NCI-H2196 treated with DMSO at 0.1 percent for 48 hours (cell line): ENCODE data around the gene TBX2.

Experiments used
- DNase-seq: peaks from one replicate; lab custom pipeline; 2025; ENCODE audit not compliant: unreplicated experiment; lab: John Stamatoyannopoulos, UW

TBX2 gene

DNA sequence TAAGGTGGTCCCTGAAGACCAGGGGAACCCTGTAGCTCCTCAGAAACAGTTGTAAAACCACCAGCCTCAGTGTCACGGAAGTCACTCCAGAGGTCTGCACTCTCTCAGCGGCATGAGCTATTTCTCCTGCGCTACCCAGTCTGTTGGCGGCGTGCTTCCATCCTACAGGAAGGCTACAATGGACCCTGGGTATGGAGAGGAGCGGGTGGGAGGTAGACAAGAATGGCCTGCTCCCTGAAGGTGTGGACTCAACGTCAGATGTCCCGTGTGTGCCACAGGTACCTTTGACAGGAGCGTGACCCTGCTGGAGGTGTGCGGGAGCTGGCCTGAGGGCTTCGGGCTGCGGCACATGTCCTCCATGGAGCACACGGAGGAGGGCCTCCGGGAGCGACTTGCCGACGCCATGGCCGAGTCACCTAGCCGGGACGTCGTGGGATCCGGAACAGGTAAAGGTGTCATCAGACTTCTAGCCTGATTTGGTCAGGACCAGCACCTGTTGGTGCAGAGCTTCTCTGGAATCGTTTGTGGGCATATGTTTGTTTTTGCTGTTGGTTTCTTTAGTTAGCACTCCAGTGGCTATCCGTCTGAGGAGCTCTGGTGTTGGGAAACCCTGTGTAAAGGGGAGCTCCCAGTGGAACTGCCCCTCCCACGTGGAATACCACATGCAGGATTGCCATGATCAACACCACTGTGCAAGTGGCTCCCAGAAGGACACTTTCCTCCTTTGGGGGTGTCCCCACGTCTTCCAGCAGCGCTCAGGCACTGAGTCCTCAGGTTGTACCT lies 31.4 kb upstream of the TBX2 start:
- DNase-seq, result no peak

DNA sequence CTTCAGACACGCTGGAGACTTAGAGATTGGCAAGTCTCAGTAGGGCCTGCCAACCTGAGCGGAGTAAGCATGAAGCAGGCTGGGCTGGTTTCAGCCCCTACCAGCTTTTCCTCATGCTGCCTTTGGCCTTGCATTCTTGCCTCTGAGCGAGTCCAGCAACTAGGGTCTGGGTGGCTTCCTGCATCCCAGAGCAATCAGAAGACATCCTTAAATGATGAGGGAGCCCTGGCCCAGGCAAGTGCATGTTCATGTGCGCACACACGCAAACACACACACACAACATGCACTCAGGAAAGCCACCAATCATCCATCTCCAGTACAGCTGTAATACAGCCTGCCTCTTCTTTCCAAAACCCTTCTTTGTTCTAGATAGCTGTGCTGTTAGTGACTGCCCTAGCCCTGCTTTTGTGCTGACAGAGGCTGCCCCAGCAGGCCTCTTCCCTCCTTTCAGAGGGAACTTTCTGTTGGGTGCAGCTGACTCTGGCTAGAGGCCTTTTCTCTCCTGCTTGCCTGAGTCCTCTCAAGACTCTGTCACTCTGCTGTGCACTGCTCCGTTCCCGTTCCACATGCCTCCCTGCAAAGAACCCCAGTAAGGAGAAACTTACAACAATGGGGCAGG lies 30.7 kb upstream of the TBX2 start:
- DNase-seq, result no peak

DNA sequence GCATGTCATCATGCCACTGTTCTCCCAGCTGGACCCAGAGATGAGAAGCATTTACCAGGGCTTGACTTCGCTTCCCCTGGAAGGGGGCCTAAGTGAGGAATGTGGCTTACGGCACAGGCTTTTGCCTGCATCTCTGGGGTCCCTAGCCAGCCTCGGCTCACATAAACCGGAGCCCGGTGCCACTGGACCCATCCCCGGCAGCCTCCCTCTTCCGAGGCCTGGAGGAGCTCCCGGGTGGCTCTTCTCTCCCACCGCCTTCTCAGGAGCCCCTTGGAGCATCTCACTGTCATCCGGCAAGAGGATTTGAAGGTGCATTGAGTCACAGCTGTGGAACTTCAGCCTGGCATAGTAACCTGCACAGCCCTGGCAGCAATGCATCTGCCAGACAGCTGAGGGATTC lies 29.9 kb upstream of the TBX2 start:
- no peak for DNase-seq

DNA sequence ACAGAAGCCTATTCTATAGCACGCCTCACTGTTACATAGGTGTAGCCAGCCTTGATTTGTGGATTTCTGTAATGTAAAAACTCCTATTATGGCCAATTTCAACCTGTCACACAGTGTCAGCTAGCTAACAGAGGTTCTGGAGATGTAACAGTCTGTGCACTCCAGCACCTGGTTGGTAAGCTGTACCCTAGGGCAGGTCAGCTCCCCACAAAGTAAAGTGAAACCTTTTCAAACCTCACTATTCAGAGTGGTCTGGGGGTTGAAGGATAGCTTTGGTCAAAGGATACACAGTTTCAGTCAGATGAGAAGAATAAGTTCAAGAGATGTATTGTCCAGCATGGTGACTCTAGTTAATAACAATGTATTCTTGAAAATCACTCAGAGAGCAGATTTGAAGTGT lies 28.5 kb upstream of the TBX2 start:
- DNase-seq, result no peak

DNA sequence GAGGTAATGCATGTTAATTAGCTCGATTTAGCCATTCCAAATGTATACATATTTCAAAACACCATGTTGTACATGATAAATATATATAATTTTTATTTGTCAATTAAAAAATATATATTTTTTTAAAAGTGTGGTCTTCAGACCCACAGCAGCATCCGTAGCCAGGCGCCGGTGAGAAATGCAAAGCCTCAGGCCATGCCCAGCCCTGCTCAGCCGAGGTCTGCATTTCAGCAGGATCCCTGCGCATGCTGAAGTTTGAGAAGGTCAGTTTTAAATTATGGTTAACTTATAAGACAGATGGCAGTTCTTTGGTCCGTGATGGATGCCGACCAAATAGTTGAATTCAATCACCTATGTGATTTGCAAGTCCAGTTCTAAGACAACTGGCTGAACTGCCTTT lies 28.0 kb upstream of the TBX2 start:
- DNase-seq, result no peak

DNA sequence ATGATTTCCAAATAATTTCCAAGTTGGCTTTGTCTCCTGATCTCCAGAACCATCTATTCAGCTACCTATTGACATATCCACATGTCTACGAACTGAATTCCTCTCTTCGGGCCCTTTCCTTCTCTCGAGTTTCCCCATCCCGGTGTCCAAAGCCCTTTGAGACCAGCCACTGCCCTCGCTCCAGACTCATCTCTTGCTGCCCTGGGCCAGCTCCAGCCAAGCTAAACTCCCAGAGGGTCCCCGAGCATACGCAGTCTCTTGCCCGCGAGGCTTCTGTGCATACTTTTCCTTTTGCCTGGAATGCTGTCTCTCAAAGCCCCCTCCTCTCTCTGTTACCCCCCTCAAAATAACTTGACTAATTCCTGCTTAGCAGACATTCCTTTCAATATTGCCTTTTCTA lies 27.2 kb upstream of the TBX2 start:
- no peak for DNase-seq

DNA sequence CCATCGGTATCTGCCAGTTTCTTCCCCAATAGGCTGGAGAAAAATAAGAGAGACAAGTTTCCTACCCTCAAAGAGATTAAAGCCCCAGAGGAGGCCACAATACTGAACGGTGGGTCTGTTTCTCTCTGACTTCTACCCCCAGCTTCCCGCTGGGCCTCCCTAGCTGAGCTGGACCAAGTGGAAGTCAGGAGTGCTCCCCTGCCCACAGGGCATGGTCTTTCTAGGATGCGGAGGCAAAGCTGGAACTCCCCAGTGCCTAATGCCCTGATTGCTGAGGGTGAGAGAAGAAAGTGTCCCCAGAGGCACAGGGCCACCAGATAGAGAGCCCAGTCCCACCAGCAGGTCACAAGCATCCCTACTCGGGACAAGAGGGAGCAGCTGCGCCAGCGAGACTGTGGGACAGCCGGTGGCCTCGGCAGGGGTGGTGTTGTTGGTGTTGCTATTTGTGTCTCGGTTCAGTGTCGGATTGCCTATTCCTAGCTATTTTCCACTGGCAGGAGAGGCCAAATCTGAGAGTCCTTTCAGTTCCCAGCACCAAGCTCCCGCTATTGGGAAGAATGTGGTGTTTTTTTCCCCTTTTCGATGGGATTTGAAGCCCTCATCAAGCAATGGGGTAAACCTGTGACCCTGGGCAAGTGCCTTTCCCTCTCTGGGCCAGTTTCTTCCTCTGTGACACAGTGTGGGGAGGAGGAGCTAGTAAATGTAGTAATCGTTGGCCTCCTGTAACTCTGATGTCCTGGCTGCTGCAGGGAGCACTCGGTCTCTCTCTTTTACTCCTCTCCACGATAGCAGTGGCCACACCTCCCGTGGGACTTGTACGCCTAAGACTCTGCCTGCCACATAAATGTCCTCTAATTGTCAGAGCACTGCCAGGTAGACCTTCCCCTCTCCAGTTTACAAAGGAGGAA lies 22.5 kb upstream of the TBX2 start:
- no peak for DNase-seq

DNA sequence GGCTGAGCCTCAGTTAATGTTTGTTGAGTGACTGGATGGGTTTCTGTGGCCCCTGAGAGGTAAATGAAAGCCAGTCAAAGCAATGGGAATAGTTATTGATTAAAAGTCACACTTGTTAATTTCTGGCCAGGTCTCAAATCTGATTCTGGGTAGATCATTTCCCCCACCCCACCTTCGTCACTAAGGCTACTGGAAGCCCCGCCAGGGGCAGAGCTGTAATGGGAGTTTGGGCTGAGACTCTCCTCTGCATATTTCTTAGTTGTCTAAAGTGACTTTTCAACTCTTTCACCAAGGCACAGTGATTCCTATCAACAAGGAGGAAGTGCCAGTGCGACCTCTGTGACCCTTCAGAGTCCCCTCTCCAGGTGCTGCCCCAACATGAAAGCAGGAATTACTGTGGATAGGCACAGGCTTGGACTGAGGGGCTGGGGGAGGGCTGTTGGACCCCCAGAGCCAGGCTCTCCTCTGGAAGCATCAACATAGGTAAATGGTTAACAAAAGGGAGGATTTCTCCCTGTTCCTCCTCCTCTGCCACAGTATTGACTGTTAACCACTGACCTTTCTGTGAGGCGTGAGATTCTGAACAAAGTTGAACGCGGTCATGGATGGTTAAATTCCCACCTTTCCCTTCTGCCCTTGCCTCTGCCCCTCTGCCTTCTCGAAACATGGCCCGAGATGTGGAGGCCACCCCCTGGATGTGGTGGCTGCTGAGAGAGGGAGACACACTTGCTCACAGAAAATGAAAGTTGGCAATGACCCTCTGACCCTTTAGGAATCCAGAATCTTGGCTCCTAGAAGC lies 20.8 kb upstream of the TBX2 start:
- no peak for DNase-seq

DNA sequence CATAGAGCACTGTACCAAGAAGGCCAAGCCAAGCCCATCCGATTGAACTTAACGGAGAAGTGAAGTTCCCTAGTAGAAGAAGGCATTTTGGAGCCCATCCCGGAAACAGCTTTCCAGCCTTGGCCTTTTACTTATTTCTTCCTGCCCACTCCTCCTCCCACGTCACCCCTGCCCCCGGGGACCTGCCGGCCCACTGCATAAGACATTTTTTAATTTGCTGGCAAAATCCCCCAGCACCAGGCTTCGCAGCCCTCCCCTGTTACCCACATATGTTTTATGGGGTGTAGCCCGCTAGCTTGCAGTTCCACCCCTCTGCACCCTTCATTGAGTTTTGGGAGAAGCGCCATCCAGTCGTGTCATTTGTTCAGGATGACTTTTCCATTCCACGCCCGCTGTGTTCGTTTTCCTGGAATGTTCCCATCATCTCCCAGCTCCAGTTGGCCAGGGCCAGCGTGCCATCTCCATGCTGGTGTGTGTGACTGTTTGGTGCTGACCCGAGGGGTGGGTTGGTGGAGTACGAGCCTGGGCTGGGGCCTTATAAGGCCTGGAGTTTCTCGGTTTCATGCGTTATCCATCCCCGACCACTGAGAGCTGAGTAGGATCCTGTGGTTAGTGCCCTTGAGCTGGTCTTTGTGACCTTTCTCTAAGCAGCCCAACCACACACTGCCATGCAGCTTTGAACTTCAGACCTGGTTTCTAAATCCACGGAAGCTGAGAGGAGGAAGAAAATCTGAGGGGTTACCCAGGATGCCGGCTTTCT lies 20.0 kb upstream of the TBX2 start:
- no peak for DNase-seq

DNA sequence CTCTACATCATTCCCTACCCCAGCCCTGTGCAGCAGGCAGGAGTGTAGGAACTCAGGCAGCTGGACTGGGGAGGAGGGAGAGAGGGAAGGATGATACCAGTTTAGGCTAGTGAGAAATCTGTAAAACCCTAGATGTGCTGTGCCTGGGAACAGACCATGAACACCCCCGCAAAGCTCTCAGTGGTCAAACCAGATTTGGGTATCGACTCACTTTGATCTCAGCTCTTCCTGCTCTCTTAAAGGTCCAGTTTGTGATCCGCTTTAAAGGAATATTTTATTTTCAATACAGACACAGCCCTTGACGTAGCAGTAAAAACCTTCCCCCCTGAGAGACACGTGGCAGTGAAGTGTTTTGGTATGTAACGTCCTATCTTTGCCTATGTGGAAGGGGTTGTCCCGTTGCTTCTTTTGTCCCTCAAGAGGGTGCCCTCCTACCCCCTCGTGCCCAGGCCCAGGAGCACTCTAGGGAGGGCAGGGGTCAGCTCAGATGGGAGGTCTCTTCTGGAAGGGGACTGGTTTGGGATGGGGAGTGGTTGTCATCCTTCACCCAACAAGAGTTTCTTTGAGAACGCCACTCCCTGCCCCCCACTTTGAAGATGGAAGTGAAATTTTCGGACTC lies 19.3 kb upstream of the TBX2 start:
- no peak for DNase-seq

DNA sequence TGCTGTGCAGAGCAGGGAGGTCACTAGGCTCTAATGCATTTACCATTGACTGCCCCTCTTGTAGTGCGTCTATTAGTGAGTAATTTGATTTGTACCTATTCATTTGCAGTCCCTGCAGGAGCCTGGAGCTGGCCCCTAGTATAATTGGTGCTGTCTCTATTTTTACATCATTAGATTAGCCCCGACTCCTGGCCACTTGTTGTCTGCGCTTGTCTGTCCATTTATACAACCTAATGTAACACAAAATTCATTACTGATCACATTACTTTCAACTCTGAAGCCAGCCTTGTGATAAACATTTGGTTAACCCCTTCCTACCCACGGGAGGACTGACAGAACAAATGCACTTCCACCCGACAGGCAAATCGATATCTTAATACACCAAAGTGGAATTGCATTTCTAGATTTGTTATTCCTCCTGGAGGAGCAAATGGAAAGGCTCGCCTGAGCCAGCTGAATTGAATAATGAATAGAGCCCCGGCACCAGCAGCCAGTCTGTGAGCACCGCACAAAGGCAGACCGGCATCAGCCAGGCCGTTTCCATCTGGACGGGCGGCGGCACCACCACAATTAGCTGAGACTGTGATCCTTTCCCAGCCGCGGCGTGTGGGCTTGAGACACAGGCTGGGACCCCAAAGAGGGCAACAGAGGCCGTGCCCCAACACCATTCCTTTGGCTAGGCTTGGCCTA lies 18.7 kb upstream of the TBX2 start:
- DNase-seq, result no peak

DNA sequence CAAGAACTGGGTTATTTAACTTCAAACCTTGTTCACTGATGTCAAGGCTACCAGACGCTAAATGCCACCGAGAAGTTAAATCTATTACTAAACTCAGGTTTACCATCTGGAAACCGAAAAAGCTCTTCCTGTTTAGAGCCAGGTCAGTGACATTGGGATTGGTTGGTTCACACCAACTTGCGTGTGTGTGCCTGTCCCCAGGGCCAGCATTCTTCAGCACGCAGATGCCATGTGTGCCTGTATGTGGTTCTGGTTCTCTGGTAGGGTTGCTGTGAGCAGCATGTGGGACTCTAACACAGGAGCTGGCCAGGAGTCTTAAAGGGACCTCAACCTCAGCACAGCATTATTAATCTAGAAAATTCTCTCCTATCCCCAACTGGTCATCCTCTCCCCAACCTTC lies 18.1 kb upstream of the TBX2 start:
- no peak for DNase-seq

DNA sequence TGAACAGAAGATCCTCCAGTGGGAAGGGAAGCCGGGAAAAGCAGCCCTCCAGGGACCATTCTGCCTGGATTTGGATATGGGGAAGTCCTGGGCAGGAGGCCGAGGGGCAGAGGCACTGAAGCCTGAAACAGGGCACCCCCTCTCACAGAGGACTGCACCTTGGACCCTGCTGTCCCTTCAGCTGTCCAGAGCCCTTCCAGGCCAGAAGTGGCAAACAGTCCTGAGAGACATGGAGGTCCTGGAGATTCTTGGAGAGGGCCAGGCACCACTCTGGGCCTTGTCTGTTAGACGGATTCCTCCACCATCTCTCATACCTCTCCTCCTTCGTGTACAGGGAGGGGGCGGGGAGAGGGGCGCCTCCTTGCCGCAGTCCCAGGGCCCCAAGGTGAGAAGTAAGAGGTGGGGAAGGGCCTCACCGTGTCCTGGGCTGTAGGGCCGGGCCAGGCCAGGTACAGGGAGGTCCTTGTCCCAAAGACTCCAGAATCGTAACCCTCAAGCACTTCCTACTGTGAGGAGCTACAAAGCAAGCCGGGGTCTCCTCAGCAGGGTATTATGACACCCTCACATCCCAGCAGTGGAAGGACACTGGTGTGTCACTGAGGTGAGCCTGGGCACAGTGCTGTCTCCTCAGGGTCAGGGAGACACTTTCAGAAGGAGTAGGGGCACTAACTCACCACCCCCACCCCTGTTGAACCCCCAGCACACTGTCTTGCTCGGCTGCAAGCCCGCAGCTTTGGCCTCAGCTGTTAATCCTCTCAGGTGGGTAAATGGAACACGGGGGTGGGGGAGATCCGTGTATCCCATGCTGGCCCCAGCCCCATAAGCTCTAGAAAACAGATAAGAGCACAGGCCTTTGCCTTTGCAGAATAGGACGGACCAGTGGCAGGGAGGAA lies 16.6 kb upstream of the TBX2 start:
- no peak for DNase-seq

DNA sequence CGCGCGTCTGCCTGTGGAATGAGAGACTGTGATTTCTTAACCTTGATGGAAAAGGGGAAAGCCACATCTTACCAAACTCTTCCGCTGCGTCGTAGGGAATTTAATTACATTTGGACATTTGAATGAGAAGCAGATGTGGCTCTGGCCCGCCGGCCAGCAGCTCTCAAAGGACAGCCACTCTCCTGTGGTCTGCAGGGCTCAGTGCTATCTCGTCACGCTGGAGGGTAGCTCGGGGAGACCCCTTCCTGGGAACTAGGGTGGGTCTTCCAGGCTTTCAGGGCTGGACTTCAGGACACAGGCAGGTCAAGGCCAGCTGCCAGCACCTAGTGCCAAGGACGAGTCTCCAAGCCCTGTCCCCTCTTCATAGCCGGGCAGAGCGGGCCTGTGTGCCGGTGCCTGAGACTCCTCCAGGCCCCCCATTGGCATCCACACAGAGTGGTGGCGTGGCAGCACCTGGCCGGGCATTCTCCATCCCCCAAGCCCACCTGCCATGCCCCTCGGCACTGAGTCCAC lies 15.9 kb upstream of the TBX2 start:
- no peak for DNase-seq

DNA sequence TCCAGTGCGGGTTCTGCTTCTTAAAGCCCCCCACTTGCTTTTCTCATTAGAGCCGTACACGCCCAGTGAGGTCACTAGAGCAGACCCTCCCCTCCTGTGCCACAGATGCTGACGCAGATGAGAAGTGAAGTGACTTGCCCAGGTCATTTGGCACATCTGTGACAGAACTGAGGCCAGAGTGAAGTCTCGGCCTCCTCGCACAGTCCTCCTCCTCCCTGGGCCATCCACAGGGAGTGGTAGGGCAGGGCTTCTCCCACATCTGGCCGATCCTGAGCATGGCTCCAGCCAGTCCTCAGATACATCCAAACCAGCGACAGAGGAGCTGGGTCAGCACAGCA lies 15.3 kb upstream of the TBX2 start:
- no peak for DNase-seq

DNA sequence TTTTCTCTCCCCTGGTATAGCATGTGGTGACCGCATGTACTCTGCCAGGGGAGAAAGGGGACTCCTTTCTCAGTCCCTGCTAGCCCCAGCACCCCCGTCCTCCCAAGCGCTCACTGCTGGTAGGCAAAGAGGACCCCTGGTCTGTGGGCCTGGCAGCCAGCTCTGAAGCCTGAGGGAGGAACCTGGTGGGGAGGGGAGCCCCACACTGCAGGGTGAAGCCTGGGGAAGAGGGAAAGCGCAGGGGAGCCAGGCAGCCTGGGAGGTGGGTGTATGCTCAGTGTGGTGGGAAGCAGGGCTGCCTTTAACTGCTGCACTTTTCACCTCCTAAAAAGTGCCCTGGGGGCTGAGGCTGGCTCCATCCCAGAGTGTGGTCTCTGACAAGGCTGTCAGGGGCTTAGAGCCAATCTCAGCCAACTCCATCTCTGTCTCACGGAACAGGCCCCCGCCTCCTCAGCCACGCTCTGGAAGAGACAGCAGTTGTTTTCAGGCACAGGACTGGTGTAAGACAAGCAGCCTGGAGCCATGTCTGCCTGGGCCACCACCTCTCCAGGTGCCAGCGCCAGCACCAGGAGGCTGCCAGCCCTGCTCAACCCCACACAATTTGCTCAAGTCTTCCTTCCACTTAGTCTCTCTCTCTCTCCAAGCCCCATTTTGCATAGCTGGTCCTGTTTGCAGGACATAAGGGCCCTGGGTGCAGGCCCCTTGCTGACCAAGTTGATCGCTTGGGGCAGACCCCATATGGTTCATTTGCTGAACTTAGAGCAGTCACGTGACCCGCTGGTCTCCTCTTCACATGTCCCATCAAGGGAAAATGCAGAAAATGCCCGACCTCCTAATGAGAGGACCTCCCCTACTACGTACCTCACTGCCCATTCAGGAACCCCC lies 14.7 kb upstream of the TBX2 start:
- DNase-seq, result no peak

DNA sequence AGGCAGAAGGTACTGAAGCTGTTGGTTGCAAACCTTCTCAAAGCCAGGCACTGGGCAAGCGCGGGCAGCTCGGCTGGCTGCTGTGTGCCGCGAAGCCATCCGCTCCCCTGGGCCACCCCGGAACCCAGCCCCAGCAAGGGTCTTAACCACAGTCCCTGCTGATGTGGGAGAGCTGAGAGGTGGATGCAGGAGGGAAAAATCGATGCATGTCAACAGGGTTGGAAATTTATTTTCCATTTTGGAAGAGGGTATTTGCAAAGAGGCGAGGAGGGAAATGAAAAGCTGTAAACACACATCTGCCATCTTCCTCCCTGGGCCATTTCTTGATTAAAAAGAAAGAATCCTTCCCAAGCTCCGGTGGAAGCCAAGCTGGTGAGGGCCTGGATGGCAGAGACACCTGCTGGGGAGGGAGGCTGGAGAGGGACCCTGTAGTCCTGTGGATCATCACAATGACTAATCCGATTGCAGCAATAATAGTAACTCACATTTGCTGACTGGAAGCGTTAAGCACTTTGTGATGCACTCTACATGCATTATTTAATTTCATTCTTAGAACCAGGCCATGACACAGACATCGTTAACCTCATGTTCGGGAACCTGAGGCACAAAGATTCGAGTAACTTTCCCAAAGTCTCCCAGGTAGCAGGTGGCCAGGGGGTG lies 13.9 kb upstream of the TBX2 start:
- DNase-seq, result no peak
